ENCODE data around the gene LDLRAD4.

The LDLRAD4 gene

GRCh38 chr18:13570856-13571495 lies 352.4 kb downstream of the LDLRAD4 start:
- DNase-seq (ENCODE audit: low read depth in 3 of 3), result no peak

DNA sequence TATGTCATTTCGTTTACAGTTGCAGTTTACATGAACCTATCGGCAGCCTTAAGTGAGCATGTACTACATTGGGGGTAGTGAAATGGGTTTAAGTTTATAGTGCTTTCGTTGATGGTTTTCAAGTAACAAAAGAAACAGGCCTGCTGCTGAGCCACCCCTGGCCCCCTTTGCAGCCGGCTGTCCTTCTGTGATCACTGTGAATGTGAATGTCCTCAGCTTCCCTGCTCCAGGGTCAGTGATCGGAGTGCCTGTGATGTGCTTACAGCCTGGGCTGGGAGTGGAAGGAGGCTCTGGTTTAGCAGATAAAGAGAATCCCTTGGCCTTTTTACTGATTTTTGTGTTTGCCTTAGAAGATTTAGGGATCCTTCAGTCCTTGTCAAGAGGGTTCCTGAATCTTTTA lies 353.6 kb downstream of the LDLRAD4 start:
- DNase-seq (ENCODE audit: low read depth in 3 of 3), result no peak

DNA sequence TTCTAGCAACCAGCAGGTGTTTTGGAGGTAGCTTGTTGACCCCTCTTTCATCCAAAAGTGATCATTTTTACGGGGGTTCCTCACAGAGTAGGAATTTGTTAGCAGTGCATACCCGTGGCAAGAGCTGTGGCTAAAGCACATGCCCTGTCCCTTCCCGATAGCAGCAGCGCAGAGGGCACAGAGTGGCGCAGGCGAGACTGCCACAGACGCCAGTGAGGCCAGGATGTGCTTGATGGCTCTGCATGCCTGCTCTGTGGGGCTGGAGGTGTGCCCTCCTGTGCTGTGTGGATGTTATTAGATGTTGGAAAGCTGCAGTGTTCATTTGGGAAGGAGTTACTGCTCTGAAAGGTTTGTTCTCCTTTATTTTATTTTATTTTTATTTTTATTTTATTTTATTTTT lies 354.2 kb downstream of the LDLRAD4 start:
- DNase-seq (ENCODE audit: low read depth in 3 of 3), result no peak

DNA sequence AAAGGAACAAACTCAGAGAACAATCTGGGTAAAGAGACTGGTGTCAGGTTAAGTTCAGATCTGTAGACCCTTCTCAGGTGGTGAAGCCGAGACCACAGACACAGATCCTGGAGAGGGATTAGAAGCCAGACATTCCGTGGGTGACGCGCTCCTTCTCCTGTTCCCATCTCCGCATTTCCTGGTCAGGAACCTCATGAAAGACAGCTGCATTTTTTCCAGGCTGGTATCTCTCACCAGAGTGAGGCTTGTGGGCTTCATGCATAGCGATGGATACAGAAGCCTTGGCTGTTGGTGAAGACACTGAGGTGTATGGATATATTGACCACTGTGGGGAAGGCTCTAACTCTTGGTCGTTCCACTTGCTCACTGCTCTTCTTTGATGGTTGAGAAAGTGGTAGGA lies 355.2 kb downstream of the LDLRAD4 start:
- DNase-seq (ENCODE audit: low read depth in 3 of 3), result no peak

DNA sequence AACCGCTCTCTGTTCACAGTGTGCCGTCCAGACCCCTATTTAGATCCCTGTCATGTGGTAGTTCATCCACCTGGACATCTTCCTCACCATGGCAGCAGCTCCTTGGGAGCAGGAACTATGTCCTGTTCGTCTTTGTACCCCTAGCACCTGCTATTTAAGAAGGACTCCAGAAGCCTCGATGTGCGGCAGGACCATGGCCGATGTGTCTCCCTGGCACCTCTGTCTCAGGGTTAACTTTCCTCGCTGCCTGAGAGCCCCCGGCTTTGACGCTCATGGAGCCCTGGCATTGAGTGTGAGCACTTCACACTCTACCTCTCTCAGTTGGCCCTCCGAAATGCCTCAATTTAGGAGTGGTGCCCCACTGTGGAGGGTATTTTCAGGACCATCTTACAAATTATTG lies 355.8 kb downstream of the LDLRAD4 start:
- DNase-seq (ENCODE audit: low read depth in 3 of 3), result no peak

DNA sequence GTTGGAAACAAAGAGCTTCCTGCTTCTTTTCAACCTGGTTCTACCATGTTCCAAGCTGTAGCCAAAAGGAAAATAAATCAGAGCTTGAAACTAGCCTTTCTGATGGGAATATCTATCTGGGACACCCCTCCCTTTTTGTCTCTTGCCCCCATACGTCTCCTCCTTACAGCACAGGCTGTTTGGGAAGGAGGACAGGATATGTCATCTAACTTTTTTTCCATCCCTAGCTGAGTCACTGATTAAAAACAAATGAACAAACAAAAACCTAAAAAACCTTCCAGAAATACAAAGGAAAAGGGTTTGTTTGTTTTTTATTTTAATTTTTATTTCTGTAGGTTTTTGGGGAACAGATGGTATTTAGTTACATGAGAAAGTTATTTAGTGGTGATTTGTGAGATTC lies 356.2 kb downstream of the LDLRAD4 start:
- no peak for DNase-seq (ENCODE audit: low read depth in 3 of 3)

GRCh38 chr18:13576598-13576997 lies 358.0 kb downstream of the LDLRAD4 start:
- no peak for DNase-seq (ENCODE audit: low read depth in 3 of 3)

DNA sequence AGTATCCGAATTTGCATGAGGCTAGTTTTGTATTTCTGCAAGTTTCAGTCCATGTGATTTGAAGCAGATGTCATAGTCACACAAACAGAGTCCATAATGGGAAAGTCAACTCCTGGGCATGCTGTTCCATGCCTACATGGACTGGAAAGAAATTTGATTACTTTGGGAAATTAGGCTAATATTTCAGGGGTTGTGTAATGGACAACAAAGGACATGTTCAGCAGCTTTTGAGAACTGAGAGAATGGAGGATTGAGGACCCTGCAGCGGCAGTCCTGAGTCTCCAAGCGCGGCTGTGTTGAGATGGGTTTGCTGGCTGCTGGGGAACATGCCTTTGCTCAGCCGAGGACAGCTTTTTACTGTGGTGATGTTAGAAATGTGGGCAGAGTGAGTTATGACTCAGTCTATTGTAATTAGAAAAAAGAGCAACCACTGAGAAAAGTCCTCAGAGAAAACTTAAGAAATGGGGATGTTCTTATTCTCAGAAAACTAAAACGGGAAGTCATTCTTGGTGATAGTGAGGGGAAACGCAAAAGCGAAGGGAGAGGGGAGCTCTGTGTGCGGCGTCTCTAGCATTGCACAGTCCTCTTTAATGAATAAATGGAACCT lies 358.6 kb downstream of the LDLRAD4 start:
- peak in 1 of 3 experiments; percentile 34 for DNase-seq (ENCODE audit: low read depth in 3 of 3)

GRCh38 chr18:13577781-13578180 lies 359.2 kb downstream of the LDLRAD4 start:
- no peak for DNase-seq (ENCODE audit: low read depth in 3 of 3)

- no peak for DNase-seq (ENCODE audit: low read depth in 3 of 3)
Observed at GRCh38 chr18:13578400-13578799, 359.8 kb downstream of the LDLRAD4 start.

- no peak for DNase-seq (ENCODE audit: low read depth in 3 of 3)
Observed at GRCh38 chr18:13579874-13580273, 361.3 kb downstream of the LDLRAD4 start.

DNA sequence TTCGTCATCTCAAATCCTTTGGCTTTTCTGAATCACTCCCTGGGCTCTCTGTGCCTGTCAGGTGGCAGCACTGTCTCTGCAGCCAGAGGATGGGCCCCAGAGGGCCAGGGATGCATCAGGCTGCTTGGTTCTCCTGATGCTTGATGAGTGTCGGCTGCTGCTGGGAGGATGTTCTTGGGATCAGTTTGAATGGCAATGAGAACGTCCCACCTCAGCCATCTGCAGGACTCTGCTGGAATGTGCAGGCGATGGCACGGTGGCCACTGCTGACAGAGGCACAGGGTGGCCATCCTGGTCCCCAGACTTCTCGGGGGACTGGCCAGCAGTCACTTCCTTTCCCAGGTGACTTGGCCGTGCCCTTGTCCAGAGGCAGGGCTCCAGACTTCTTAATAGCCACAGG lies 361.8 kb downstream of the LDLRAD4 start:
- DNase-seq (ENCODE audit: low read depth in 3 of 3), result no peak

DNA sequence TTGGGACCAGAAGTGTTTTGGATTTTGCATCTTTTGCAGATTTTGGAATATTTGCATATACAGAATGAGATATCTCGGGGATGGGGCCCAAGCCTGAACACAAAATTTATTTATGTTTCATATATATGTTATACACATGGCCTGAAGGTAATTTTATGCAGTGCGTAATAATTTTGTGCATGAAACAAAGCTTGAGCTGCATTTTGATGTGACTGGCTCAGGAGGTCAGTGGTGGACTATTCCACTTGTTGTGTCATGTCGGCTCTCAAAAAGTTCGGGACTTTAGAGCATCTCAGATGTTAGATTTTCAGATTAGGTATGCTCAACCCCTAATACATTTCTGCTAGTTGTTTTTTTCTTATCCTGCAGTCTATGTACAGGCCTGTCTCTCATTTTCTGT lies 362.4 kb downstream of the LDLRAD4 start:
- DNase-seq (ENCODE audit: low read depth in 3 of 3), result no peak

DNA sequence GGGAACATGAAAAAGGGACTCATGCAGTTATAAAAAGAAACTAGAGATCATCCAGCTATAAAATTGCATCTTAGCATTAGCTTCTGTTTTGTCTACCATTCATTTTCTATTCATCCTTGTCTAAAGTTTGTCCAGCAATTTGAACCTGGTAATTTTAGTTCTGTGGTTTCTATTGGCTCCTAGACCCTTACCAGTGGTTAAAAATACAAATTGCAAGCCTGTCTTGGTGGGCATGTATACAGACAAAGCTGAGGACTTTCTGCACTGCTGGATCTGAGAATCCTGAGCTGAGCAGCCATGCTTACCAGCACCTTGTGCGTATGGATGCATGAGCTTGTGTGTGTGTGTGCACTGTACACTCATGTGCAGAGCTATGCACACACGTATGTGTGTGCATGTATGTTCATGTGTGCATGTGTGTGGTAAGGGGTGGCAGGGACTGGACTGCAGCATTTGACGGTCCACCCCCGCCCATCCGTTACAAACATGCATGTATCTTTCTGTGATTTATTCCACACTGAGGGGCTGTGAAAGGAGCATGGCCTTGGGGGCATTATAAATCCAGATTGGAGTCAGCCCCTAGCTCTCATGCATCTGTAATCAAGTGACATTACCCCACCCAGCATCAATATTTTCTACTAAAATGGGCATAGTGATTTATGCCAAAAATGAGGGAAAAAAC lies 363.1 kb downstream of the LDLRAD4 start:
- no peak for DNase-seq (ENCODE audit: low read depth in 3 of 3)

GRCh38 chr18:13582178-13582670 lies 363.7 kb downstream of the LDLRAD4 start:
- DNase-seq (ENCODE audit: low read depth in 3 of 3), result no peak

GRCh38 chr18:13583576-13584550 lies 365.3 kb downstream of the LDLRAD4 start:
- DNase-seq (ENCODE audit: low read depth in 3 of 3), result no peak

DNA sequence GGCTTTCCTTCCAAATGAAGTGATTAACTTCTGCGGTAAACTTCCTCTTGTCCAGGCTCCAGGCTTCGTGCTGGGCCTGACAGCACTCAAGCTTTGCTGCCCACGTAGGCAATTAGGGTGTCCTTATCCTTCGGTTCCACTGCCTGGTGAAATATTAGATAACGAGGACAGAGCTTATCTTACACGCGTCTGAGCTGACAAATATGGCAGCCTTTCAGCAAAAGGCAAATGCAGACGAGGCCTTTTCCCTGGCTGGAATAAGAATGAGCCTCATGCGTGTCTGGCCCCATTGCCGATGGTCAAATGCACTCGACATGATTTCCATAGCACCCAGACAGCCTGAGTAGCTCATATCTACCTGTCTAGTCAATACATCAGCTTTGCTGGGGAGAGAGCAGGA lies 366.3 kb downstream of the LDLRAD4 start:
- DNase-seq (ENCODE audit: low read depth in 3 of 3), result no peak

GRCh38 chr18:13585379-13586153 lies 367.0 kb downstream of the LDLRAD4 start:
- DNase-seq (ENCODE audit: low read depth in 3 of 3), result no peak

DNA sequence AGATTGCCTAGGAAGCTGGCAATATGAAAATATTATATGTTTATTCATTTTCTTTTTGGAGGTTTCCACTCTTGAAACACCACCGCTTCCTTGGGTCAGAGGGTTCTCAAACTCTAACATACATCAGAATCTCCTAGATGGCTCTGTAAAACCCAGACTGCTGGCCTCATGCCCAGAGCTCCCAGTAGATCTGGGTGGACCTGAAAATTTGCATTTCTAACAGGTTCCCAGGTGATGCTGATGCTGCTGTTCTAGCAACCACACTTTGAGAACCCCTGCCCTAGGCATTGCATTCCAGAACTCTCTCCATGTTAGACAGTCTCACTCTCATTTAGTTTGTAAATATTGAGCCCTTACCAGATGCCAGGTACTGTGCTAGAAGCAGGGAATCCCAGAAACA lies 368.4 kb downstream of the LDLRAD4 start:
- DNase-seq (ENCODE audit: low read depth in 3 of 3), result no peak

DNA sequence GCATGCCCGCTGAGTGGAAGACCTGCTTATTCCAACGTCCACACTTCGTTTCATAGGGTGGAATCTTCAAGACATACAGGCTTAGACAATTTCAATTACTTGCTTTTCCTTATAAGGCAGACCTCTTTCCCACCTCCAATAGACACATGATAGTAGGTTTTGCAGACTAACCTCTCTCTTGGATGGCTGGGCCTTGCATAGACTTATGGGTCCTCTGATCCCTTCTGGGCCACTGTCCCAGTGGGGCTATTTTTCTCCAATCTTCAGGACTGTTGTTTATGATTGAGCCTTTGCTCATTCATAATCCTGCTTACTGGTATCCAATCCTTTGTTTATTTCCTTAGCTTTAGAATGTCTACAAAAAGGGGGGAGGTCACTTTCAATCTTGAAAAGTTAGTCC lies 368.9 kb downstream of the LDLRAD4 start:
- no peak for DNase-seq (ENCODE audit: low read depth in 3 of 3)

DNA sequence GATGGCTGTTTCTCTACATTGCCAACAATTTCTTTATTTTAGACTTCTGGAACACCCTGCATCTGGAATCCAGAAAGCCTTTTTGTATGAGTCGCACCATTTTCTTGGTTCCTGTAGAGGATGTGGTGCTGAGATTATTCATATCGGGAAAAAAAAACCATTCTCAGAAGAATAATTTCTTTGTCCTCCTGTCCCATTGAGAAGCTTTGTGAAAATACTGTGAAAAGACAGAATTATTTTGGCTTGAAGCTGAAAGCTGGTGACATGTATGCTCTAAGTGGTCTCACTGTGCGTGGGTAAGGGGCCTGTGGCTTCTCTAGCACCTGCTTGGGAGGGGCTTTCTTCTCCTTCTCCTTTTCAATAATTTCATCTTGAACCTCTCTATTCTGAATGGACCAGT lies 369.4 kb downstream of the LDLRAD4 start:
- no peak for DNase-seq (ENCODE audit: low read depth in 3 of 3)
